ENCODE results near the gene TTC28. TPM values are rescaled to one million over a fixed set of nuclear protein-coding genes. Genes with fewer than 3 reads are reported as not detected.
"Not testable (repeated sequence)": the region's sequence is repeated elsewhere in the genome, so short reads cannot be mapped to it uniquely, and the experiment has no call there.

Gene TTC28
- total and polyA plus RNA-seq, 11 donors = 5.1 to 34.9 (median 21.8) TPM

GRCh38 chr22:28581016-28581415, 98.6 kb downstream of the TTC28 start:
- Histone ChIP-seq H3K4me3 (no peak overlapping the region), H3K27me3 (no peaks in the 10 kb centered on the region), H3K27ac (no peak overlapping the region), H3K4me1 (peaks cover 0 to 3% (median 0%) of the 10 kb centered on the region in 12 donors), H3K36me3 (no peaks in the 10 kb centered on the region), H3K9me3 (no peaks in the 10 kb centered on the region)
- ATAC-seq (no peak), DNase-seq (no peak)
- WGBS, 4 donors = 84 to 93% (median 89%) methylated on average over 8 of the region's 8 CpGs
- TF ChIP-seq, protein P1, sequence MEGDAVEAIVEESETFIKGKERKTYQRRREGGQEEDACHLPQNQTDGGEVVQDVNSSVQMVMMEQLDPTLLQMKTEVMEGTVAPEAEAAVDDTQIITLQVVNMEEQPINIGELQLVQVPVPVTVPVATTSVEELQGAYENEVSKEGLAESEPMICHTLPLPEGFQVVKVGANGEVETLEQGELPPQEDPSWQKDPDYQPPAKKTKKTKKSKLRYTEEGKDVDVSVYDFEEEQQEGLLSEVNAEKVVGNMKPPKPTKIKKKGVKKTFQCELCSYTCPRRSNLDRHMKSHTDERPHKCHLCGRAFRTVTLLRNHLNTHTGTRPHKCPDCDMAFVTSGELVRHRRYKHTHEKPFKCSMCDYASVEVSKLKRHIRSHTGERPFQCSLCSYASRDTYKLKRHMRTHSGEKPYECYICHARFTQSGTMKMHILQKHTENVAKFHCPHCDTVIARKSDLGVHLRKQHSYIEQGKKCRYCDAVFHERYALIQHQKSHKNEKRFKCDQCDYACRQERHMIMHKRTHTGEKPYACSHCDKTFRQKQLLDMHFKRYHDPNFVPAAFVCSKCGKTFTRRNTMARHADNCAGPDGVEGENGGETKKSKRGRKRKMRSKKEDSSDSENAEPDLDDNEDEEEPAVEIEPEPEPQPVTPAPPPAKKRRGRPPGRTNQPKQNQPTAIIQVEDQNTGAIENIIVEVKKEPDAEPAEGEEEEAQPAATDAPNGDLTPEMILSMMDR (IDR thresholded peaks at IDR 0.05) = no peak
- no peak for TF ChIP-seq POLR2A (IDR thresholded peaks at IDR 0.05)
- intact Hi-C loops (cut with DNase I) = loop anchor here in 1 of 10 donors (10.0 kb wide), 1 partner anchor 136 kb away; no protein-coding TSS in a partner anchor

- 77 to 97% (median 94%) methylated on average over 3 of the region's 3 CpGs for WGBS, 4 donors
- Histone ChIP-seq H3K4me1 (no peaks in the 10 kb centered on the region), H3K4me3 (no peak overlapping the region), H3K27me3 (no peaks in the 10 kb centered on the region), H3K27ac (no peak overlapping the region), H3K9me3 (no peaks in the 10 kb centered on the region), H3K36me3 (no peaks in the 10 kb centered on the region)
- TF ChIP-seq, protein P1 (IDR thresholded peaks at IDR 0.05) = no peak
- no peak for TF ChIP-seq POLR2A (IDR thresholded peaks at IDR 0.05)
- DNase-seq (no peak), ATAC-seq (no peak)
- intact Hi-C loops (cut with DNase I) = no loop called here
These were observed 103.5 kb downstream of the TTC28 start for GRCh38 chr22:28576162-28576561.

- WGBS, 4 donors = 80 to 88% (median 81%) methylated on average over 4 of the region's 4 CpGs
- TF ChIP-seq POLR2A (IDR thresholded peaks at IDR 0.05) = no peak
- TF ChIP-seq, protein P1 (IDR thresholded peaks at IDR 0.05) = no peak
- no peak for DNase-seq
- no peak for ATAC-seq
- Histone ChIP-seq H3K27ac (no peak overlapping the region), H3K27me3 (no peaks in the 10 kb centered on the region), H3K36me3 (no peaks in the 10 kb centered on the region), H3K9me3 (no peaks in the 10 kb centered on the region), H3K4me3 (no peak overlapping the region), H3K4me1 (no peaks in the 10 kb centered on the region)
- intact Hi-C loops (cut with DNase I) = no loop called here
These were observed 105.4 kb downstream of the TTC28 start for GRCh38 chr22:28574159-28574788.

DNA sequence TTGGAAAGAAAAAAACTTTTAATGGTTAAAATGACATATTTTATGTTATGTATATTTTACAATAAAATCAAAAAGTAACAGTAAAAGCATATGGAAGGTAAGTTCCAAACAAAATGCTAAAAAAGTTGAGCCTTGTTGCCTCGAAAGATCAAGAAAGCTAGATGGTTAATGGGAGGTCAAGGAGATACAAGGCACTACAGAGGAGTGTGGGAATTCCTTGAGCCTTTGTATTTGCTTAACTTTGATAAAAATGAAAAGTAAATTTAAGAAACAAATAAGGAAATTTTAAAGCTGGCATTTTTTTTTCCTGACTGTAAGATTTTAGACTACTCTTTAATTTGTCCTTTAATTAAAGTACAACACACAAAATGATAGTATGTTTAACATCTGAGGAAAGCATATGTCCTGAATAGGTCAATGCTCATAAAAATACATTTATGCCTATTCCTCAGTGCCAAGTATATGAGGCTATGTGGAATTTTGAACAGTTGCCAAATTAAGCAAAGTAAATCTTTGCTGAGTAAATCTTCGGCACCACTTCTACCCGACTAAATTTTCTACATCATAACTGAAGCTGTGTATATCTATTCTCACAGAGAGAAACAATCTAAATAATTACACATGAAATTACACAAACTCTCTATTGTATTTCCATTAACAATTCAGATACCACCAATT, 108.8 kb downstream of the TTC28 start:
- TF ChIP-seq POLR2A (IDR thresholded peaks at IDR 0.05) = no peak
- TF ChIP-seq, protein P1 (IDR thresholded peaks at IDR 0.05) = no peak
- Histone ChIP-seq H3K4me1 (no peaks in the 10 kb centered on the region), H3K9me3 (no peaks in the 10 kb centered on the region), H3K27me3 (no peaks in the 10 kb centered on the region), H3K36me3 (no peaks in the 10 kb centered on the region), H3K27ac (no peak overlapping the region), H3K4me3 (no peak overlapping the region)
- intact Hi-C loops (cut with DNase I) = no loop called here
- ATAC-seq (no peak), DNase-seq (no peak)
- WGBS, 4 donors = 65 to 74% (median 70%) methylated on average over 3 of the region's 3 CpGs

DNA sequence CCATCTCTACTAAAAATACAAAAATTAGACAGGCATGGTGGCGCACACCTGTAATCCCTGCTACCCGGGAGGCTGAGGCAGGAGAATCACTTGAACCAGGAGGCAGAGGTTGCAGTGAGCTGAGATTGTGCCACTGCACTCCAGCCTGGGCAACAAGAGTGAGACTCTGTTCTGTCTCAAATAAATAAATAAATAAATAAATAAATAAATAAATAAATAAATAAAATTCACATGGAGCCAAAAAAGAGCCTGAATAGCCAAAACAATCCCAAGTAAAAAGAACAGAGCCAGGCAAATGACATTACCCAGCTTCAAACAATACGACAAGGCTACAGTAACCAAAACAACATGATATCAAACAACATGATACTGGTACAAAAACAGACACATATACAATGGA, 110.7 kb downstream of the TTC28 start:
- H3K9me3 ChIP-seq; ATAC-seq; intact Hi-C loops (cut with DNase I); H3K4me3 ChIP-seq; H3K27ac ChIP-seq; H3K27me3 ChIP-seq; H3K4me1 ChIP-seq; H3K36me3 ChIP-seq; DNase-seq: not testable (repeated sequence)
- 94 to 99% (median 98%) methylated on average over 3 of the region's 3 CpGs for WGBS, 4 donors

Data from heart left ventricle (tissue), 16 donors.